Lung (tissue), 12 donors: ENCODE data around the gene RAET1G. TPM values are rescaled to one million over a fixed set of nuclear protein-coding genes. Genes with fewer than 3 reads are reported as not detected.

Experiments used
- ATAC-seq: fragments of 200-7000 bp; cut with Tn5 transposase; one replicate; pipeline ENCODE4 v1.9.1; 2020; ENCODE audit warnings: moderate number of reproducible peaks; ENCODE audit not compliant: insufficient read depth, low FRiP score
- DNase-seq, 3 donors: peaks; one replicate each; pipeline ENCODE4 v3.0.0-alpha.2; 2013 to 2017
- H3K27ac ChIP-seq, 2 donors: one replicate each; pipeline ENCODE4 v1.5.1; 2013; ENCODE audit warnings: mild to moderate bottlenecking in 2 of 2, moderate library complexity in 2 of 2, control low read depth in 1 of 2, inconsistent platforms in 1 of 2, low read depth in 1 of 2, low read length in 1 of 2
- H3K27me3 ChIP-seq, 3 donors: one replicate each; pipeline ENCODE4 v1.5.1; 2013; ENCODE audit warnings: low read length in 2 of 3; ENCODE audit not compliant: control insufficient read depth in 3 of 3, insufficient read depth in 3 of 3
- H3K36me3 ChIP-seq, 4 donors: one replicate each; pipeline ENCODE4 v1.5.1; 2013; ENCODE audit warnings: low read length in 4 of 4, mild to moderate bottlenecking in 1 of 4, moderate library complexity in 1 of 4; ENCODE audit not compliant: control insufficient read depth in 4 of 4, insufficient read depth in 4 of 4
- H3K4me1 ChIP-seq, 5 donors: one replicate each; pipeline ENCODE4 v1.5.1; 2013; ENCODE audit warnings: low read length in 5 of 5, mild to moderate bottlenecking in 2 of 5, moderate library complexity in 1 of 5; ENCODE audit not compliant: control insufficient read depth in 5 of 5, insufficient read depth in 5 of 5
- H3K4me3 ChIP-seq: one replicate; pipeline ENCODE4 v1.5.1; 2013; ENCODE audit warnings: mild to moderate bottlenecking, control low read depth, moderate library complexity
- H3K9ac ChIP-seq, 2 donors: one replicate each; pipeline ENCODE4 v1.5.1; 2013; ENCODE audit warnings: low read length in 2 of 2, control low read depth in 1 of 2; ENCODE audit not compliant: insufficient read depth in 1 of 2
- H3K9me3 ChIP-seq, 4 donors: one replicate each; pipeline ENCODE4 v1.5.1; 2013; ENCODE audit warnings: low read length in 3 of 4, mild to moderate bottlenecking in 1 of 4, moderate library complexity in 1 of 4; ENCODE audit not compliant: control insufficient read depth in 4 of 4, insufficient read depth in 3 of 4
- CTCF ChIP-seq: IDR thresholded peaks from 2 replicates; pipeline ENCODE4 v1.5.1; 2012; ENCODE audit warnings: mild to moderate bottlenecking; ENCODE audit errors: control extremely low read depth, extremely low read depth
- WGBS, 2 donors: extraction: QIAGEN DNeasy Blood & Tissue Kit; methylation state at CpG; one replicate each; pipeline ENCODE4 v1.1.7; 2013; 5-methylcytosine and 5-hydroxymethylcytosine counted together
- polyA plus RNA-seq, 2 donors: library from polyadenylated mRNA; stranded (reverse); fragments of 200-250 nt; gene quantifications; one replicate each; pipeline ENCODE4 v1.2.1, GENCODE V29; 2013
- total RNA-seq, 2 donors: library from RNA; depleted of rRNA in 1 of 2; stranded (reverse); fragments of >200 nt in 1 of 2; gene quantifications; one replicate each; pipeline ENCODE4 v1.2.1, GENCODE V29; 2014 to 2021
- donor health status: control.
- donor health status: control.
- donor health status: Bipolar disorder and iron deficiency.
- donor health status: healthy.
- donor health status: DM: yes; HTN: yes; CAD: no.

Gene RAET1G
- total and polyA plus RNA-seq, 4 donors = 0.32 to 1.8 (median 0.99) TPM

DNA sequence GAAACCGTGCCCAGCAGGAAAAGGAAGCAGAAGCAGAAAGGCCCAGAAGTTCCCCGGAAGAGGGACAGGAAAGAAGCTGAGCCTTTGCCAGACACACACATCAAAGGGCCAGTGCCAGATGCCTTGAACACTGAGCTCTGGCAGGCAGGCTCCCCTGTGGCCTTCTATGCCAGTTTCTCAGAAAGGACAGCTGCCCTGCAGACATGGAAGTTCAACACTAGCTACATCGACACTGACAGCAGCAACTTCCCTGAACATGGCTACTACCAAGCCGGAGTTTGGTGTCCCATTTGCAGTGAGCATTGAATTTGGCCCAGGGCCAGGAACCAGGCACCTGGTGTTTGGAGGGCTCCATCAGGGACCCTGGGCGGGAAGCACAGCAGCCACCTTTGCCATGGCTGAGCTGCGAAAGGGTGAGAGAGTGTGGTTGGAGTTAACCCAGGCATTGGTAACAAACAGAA lies 17.0 kb downstream of the RAET1G start:
- peaks cover 0 to 8% (median 0%) of the 10 kb centered on the region in 4 donors for H3K9me3 ChIP-seq
- H3K4me1 ChIP-seq = peaks cover 0 to 4% (median 0%) of the 10 kb centered on the region in 5 donors
- ATAC-seq (no peak), DNase-seq (no peak)
- no peak for TF ChIP-seq CTCF
- no peak overlapping the region for H3K9ac ChIP-seq
- no peaks in the 10 kb centered on the region for H3K27me3 ChIP-seq
- no peak overlapping the region for H3K27ac ChIP-seq
- no peak overlapping the region for H3K4me3 ChIP-seq
- H3K36me3 ChIP-seq = no peaks in the 10 kb centered on the region
- WGBS, 2 donors = 70 to 71% methylated on average over 6 of the region's 6 CpGs

DNA sequence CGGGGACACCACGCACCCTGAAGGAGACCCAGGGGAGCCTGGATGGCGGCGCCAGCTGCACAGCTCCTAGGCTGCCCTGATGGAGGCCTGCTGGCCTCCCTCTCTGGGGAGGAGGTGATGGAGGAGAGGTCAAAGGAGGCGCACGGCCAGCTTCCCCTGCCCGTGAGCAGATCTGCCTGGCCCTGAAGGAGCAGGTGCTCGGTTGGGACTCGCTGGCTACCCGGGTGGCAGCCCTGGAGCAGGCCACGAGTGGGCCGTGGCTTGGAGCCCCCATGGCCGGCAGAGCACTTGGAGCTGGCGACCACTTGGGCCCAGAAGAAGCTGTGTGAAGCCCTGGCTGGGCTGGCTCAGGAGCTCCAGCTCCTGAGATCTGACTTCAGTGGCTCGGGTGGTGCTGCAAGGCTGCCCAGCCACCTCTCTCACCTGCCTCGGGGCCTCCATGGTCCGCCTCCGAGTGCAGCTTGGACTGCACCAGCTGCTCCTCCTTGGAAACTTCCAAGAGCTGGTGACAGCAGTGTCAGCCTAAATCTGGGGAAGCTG lies 17.5 kb downstream of the RAET1G start:
- H3K4me3 ChIP-seq = no peak overlapping the region
- no peak overlapping the region for H3K27ac ChIP-seq
- no peaks in the 10 kb centered on the region for H3K36me3 ChIP-seq
- peaks cover 0 to 4% (median 0%) of the 10 kb centered on the region in 5 donors for H3K4me1 ChIP-seq
- 88 to 93% methylated on average over 18 of the region's 18 CpGs for WGBS, 2 donors
- TF ChIP-seq CTCF = no peak
- no peak overlapping the region for H3K9ac ChIP-seq
- H3K27me3 ChIP-seq = no peaks in the 10 kb centered on the region
- ATAC-seq = peak; percentile 30
- no peak for DNase-seq
- peaks cover 0 to 8% (median 0%) of the 10 kb centered on the region in 4 donors for H3K9me3 ChIP-seq

DNA sequence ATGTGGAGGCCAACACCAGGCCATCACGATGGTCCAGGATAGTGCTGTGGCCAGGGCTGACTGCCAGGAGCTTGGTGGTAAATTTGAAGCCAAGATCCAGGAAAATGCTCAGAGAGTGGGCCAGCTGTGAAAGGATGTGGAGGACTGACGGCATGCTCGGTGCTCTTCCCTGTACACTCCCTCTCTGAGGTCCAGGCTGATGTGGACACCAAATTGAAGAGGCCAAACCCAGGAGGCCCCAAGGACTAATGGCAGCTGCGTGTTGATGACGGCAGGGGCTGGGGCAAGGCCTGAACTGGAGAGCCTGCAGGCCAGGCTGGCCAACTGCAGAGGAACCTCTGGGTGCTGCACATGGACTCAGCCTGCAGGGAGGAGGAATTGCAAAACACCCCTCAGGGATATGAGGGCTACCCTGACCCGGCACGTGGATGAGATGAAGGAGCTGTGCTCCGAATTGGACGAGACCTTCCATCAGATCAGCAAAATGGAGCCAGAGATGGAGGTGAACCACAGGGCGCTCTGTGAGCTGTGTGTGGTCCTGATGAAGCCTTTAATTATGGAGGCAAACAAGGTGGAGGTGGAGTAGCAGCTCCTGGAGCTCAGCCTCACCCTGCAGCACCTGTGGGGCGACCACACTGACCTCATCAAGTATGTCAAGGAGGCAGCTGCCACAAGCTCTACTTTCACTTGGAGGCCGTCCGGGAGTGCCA lies 18.1 kb downstream of the RAET1G start:
- TF ChIP-seq CTCF = no peak
- Histone ChIP-seq H3K27ac (no peak overlapping the region), H3K9me3 (peaks cover 0 to 8% (median 0%) of the 10 kb centered on the region in 4 donors), H3K9ac (no peak overlapping the region), H3K27me3 (no peaks in the 10 kb centered on the region), H3K4me3 (no peak overlapping the region), H3K4me1 (peaks cover 0 to 4% (median 0%) of the 10 kb centered on the region in 5 donors), H3K36me3 (no peaks in the 10 kb centered on the region)
- DNase-seq (no peak), ATAC-seq (no peak)
- 88 to 91% methylated on average over 13 of the region's 13 CpGs for WGBS, 2 donors
